Peyer's patch (tissue), 4 donors: ENCODE data around the gene WDR48.

ENCODE experiments used
- POLR2A ChIP-seq, 2 donors: fragments of 450-650 bp; IDR thresholded peaks; one replicate each; pipeline ENCODE4 v1.5.1; 2017; ENCODE audit warnings: antibody characterized with exemption in 2 of 2, mild to moderate bottlenecking in 2 of 2, moderate library complexity in 2 of 2
- TF ChIP-seq, protein P1 (sequence below), 6 experiments: fragments of 450-650 bp in 4 of 6; fragments of 200-600 bp in 2 of 6; sonication (generic) in 1 of 6; IDR thresholded peaks; one replicate each; pipeline ENCODE4 v1.5.1; 2017 to 2019; ENCODE audit warnings: antibody characterized with exemption in 6 of 6, mild to moderate bottlenecking in 3 of 6, moderate library complexity in 1 of 6

DNA sequence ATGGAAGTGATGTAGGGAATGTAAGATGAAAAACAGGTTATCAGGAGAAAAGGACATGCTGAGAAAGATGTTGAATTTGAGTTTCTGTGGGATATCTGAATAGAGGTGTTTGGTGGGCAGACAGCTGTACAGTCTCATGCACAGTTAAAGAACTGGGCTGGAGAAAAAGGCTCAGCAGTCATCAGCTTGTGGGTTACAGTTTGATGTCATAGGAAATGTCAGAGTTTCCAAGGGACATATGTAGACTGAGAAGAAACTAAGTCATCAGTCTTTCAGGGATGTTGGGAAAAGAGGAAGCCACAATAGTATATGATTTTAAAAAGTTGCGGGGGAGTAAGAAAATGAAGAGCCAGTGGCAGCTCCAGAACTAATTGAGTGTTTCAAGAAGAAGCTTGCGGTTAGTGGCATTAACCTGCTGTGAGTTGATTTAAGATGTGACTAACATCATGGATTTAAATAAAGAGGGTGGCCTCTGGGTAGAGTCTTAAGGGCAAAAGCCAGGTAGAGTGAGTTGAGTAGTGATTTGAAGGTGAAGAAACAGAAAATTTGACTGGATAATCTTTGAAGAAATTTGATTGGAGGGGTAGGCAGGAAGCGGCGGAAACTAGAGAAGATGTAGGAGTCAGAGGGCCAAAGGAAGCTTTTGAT, 31.0 kb downstream of the WDR48 start:
- no peak for TF ChIP-seq POLR2A (IDR thresholded peaks at IDR 0.05)
- TF ChIP-seq, protein P1, sequence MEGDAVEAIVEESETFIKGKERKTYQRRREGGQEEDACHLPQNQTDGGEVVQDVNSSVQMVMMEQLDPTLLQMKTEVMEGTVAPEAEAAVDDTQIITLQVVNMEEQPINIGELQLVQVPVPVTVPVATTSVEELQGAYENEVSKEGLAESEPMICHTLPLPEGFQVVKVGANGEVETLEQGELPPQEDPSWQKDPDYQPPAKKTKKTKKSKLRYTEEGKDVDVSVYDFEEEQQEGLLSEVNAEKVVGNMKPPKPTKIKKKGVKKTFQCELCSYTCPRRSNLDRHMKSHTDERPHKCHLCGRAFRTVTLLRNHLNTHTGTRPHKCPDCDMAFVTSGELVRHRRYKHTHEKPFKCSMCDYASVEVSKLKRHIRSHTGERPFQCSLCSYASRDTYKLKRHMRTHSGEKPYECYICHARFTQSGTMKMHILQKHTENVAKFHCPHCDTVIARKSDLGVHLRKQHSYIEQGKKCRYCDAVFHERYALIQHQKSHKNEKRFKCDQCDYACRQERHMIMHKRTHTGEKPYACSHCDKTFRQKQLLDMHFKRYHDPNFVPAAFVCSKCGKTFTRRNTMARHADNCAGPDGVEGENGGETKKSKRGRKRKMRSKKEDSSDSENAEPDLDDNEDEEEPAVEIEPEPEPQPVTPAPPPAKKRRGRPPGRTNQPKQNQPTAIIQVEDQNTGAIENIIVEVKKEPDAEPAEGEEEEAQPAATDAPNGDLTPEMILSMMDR (IDR thresholded peaks at IDR 0.05), result no peak
